MCF 10A (cell line): ENCODE data around the gene CFAP77. TPM values are rescaled to one million over a fixed set of nuclear protein-coding genes. Genes with fewer than 3 reads are reported as not detected.

Source experiments
- BruUV-seq: library from RNA; stranded (reverse); fragments of 400-500 nt; replicated peaks from 2 replicates; lab custom pipeline; 2021; lab: Mats Ljungman, UMichigan
- CTCF ChIA-PET: fragments of 300-600 bp; sonication (Branson Sonifier 250); formaldehyde crosslinking; extraction: SDS; loops from one replicate; lab custom pipeline; 2021; ENCODE audit warnings: antibody characterized with exemption, inconsistent platforms; lab: Yijun Ruan, JAX
- POLR2A ChIA-PET: fragments of 300-600, 350-650 bp; sonication (Branson Sonifier 250); formaldehyde crosslinking; extraction: SDS; loops from one replicate; lab custom pipeline; 2020; ENCODE audit warnings: antibody characterized with exemption, inconsistent platforms; lab: Yijun Ruan, JAX
- DNase-seq: peaks from one replicate; pipeline ENCODE4 v3.0.0-alpha.2; 2018; ENCODE audit not compliant: unreplicated experiment
- H3K27ac Mint-ChIP-seq: one replicate; pipeline ENCODE4 v1.8.0; 2022; ENCODE audit warnings: mild to moderate bottlenecking, low read depth, mixed read lengths; ENCODE audit not compliant: unreplicated experiment
- H3K27me3 Mint-ChIP-seq: one replicate; pipeline ENCODE4 v1.8.0; 2022; ENCODE audit warnings: mixed read lengths; ENCODE audit not compliant: insufficient read depth, unreplicated experiment
- H3K36me3 Mint-ChIP-seq: one replicate; pipeline ENCODE4 v1.8.0; 2022; ENCODE audit warnings: mild to moderate bottlenecking, moderate library complexity, mixed read lengths; ENCODE audit not compliant: insufficient read depth, unreplicated experiment
- H3K4me1 Mint-ChIP-seq: one replicate; pipeline ENCODE4 v1.8.0; 2022; ENCODE audit warnings: mixed read lengths; ENCODE audit not compliant: insufficient read depth, unreplicated experiment
- H3K4me3 Mint-ChIP-seq: one replicate; pipeline ENCODE4 v1.8.0; 2022; ENCODE audit warnings: mild to moderate bottlenecking, moderate library complexity, mixed read lengths; ENCODE audit not compliant: unreplicated experiment
- H3K9me3 Mint-ChIP-seq: one replicate; pipeline ENCODE4 v1.8.0; 2022; ENCODE audit warnings: mixed read lengths; ENCODE audit not compliant: unreplicated experiment
- CTCF ChIP-seq: fragments of 200-600 bp; IDR thresholded peaks from one replicate; pipeline ENCODE4 v1.8.0; 2022; ENCODE audit warnings: antibody characterized with exemption, mild to moderate bottlenecking; ENCODE audit not compliant: unreplicated experiment
- intact Hi-C: fragments of 100-400 bp; cut with micrococcal nuclease; formaldehyde crosslinking; loops from 2 replicates; pipeline ENCODE4 v1.14.1; 2022
- total RNA-seq: library from RNA; stranded (reverse); gene quantifications from 2 replicates; pipeline ENCODE4 v1.2.3, GENCODE V29; 2022

Gene CFAP77
- total RNA-seq, 1 experiment from 2014 or later: not detected

- Mint-ChIP-seq H3K4me1 (no peaks in the 10 kb centered on the region), H3K27ac (no peak overlapping the region), H3K27me3 (peaks cover 50% of the 10 kb centered on the region), H3K9me3 (no peaks in the 10 kb centered on the region), H3K36me3 (no peaks in the 10 kb centered on the region), H3K4me3 (no peak overlapping the region)
- no TSS peak for BruUV-seq
- no peak for DNase-seq
- CTCF ChIA-PET: interaction anchor here (1.2 kb wide), 1 partner anchor 9 kb away, joined by 5 read pairs; no protein-coding TSS in a partner anchor
- intact Hi-C loops: no loop called here
- TF ChIP-seq CTCF: no peak
- POLR2A ChIA-PET: no interaction called here
These were observed 173.7 kb downstream of the CFAP77 start for GRCh38 chr9:132583584-132584304.

GRCh38 chr9:132584601-132585560 is 174.9 kb downstream of the CFAP77 start:
- CTCF ChIA-PET: interaction anchor here (1.2 kb wide), 1 partner anchor 10 kb away, joined by 5 read pairs; no protein-coding TSS in a partner anchor
- Mint-ChIP-seq H3K36me3 (no peaks in the 10 kb centered on the region), H3K4me1 (no peaks in the 10 kb centered on the region), H3K27me3 (peaks cover 38% of the 10 kb centered on the region), H3K27ac (no peak overlapping the region), H3K9me3 (no peaks in the 10 kb centered on the region), H3K4me3 (no peak overlapping the region)
- TF ChIP-seq CTCF: no peak
- peak; percentile 21 for DNase-seq
- intact Hi-C loops: no loop called here
- POLR2A ChIA-PET: no interaction called here
- no TSS peak for BruUV-seq

GRCh38 chr9:132585954-132586829 is 176.2 kb downstream of the CFAP77 start:
- ChIA-PET POLR2A (no interaction called here), CTCF (interaction anchor here (0.6 kb wide), 1 partner anchor 54 kb away, joined by 4 read pairs; no protein-coding TSS in a partner anchor)
- Mint-ChIP-seq H3K36me3 (no peaks in the 10 kb centered on the region), H3K4me3 (no peak overlapping the region), H3K27me3 (peaks cover 33% of the 10 kb centered on the region), H3K9me3 (no peaks in the 10 kb centered on the region), H3K4me1 (no peaks in the 10 kb centered on the region), H3K27ac (no peak overlapping the region)
- TF ChIP-seq CTCF: no peak
- DNase-seq: no peak
- BruUV-seq: no TSS peak
- intact Hi-C loops: no loop called here
